ENCODE data around the gene RTN4R.
"Not testable (repeated sequence)": the region's sequence is repeated elsewhere in the genome, so short reads cannot be mapped to it uniquely, and the experiment has no call there.

The RTN4R gene

GRCh38 chr22:20285473-20286311 is 17.6 kb upstream of the RTN4R start:
- not testable (repeated sequence) for DNase-seq

- DNase-seq = no peak
These were observed 16.5 kb upstream of the RTN4R start for GRCh38 chr22:20284471-20285086.

DNA sequence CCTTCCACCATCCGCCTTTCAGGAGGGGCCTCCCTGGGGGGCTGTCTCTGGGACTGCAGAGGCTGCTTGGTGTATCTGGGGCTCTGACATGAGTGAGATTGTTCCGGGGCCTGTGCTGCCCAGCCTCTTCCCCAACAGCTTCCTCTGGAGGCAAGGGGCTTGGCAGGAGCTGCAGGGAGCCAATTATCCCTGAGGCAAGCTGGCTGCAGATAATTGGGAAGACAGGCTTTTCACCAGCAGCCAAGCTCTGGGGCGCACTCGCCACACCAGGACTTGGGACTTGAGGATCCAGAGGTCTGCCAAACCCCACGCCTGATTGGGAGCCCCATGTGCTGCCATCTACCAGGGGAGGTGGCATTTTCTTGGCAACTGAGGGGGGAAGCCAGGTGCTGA is 15.6 kb upstream of the RTN4R start:
- DNase-seq = no peak

GRCh38 chr22:20282901-20283673 is 15.0 kb upstream of the RTN4R start:
- DNase-seq = no peak

GRCh38 chr22:20281891-20282290 is 13.8 kb upstream of the RTN4R start:
- no peak for DNase-seq

GRCh38 chr22:20281473-20281872 is 13.4 kb upstream of the RTN4R start:
- not testable (repeated sequence) for DNase-seq

- no peak for DNase-seq
These were observed 12.7 kb upstream of the RTN4R start for GRCh38 chr22:20280866-20281265.

DNA sequence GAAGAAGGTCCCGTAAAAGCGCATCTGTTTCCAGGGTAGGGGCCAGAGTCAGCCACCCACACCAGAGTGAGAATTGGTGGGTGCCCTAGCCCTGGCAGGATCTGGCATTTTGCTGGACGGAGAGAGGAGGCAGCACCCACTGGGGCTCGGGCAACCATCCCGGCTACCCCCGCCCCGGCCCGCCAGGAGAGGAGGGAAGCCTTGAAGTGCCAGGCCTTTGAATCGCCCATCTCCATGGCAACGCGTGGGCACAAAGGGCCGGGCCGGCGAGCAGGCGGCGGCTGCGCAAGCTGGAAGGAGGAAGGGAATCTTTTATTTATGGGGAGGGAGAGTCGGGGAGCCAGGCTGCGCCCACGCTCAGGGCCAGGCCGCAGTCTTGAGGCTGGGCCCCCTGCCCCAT is 12.0 kb upstream of the RTN4R start:
- DNase-seq = not testable (repeated sequence)

DNA sequence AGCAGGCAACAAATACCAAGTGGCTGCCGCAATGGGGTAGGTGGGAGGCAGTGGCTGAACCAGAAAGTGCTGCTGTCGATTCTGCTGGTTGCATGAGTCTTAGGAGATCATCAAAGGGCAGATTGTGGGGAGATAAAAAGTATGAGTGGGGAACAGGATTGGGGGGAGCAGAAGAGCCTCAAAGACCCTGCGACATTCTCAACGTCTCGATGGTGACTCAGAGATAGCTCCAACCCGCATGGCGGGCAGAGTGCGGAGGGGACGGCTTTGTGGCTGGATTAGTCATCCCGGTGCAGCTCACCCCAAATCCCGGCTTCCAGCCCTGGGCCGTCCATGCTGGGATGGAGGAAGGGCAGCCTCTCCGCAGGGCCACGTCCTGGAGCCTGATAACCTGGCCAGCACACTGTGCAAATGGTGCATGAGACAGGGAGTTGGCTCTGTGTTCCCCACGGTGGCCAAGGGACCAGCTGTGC is 11.6 kb upstream of the RTN4R start:
- DNase-seq = no peak

GRCh38 chr22:20278726-20279490 is 10.8 kb upstream of the RTN4R start:
- not testable (repeated sequence) for DNase-seq

GRCh38 chr22:20277936-20278635 is 10.0 kb upstream of the RTN4R start:
- not testable (repeated sequence) for DNase-seq

GRCh38 chr22:20276468-20276867 is 8.3 kb upstream of the RTN4R start:
- no peak for DNase-seq

DNA sequence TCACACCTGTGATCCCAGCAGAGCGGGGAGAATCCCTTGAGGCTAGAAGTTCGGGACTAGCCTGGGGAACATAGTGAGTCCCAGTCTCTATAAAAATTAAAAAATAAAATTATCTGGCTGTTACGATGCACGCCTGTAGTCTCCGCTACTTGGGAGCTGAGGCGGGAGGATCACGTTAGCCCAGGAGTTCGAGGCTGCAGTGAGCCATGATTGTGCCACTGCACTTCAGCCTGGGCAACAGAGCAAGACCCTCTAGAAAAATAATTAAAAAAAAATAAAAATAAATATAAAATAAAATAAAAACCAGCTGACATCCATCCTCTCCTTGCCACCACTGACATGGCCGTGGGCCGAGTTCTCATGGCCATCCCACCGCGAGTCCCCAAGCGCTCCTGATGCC is 7.7 kb upstream of the RTN4R start:
- no peak for DNase-seq

GRCh38 chr22:20275325-20275724 is 7.2 kb upstream of the RTN4R start:
- DNase-seq = not testable (repeated sequence)

- not testable (repeated sequence) for DNase-seq
These were observed 6.3 kb upstream of the RTN4R start for GRCh38 chr22:20274374-20274773.

- no peak for DNase-seq
These were observed 5.7 kb upstream of the RTN4R start for GRCh38 chr22:20273758-20274181.

DNA sequence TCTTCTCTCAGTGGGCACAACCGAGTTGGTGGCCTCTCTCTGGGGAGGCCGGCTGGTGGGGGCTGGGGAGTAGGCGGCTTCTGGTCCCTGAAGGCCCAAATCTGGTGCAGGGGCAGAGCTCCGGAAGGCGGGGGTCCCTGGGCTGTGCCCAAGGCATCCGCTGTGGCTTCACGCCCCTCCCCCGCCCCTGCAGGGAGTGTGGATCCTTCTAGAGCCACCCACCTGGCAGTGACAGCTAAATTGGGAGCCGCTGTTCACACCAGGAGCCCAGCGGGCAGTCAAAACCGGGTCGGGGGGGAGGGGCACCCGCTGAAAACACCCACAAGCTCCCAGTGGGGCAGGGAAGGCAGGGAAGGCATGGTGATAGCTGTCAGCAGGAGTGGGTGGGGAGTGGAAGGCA is 4.6 kb upstream of the RTN4R start:
- DNase-seq = no peak

DNA sequence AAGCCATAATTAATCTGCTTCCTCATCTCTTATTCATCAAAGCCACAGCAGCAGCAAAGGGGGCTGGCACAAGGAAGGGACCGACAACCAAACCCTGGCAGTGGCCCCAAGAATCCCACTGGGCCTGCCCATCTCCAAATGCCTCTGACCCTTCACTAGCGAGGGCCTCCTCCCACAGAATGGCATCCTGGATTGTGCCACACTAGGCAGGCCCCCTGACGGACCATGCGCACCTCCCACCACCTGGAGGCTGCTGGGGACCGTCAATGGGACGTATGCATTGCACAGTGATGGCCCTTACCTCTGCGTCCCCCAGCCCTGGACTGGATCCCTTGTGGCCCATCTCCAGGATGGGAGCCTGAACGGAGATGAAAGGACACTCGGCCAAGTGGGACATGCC is 4.1 kb upstream of the RTN4R start:
- DNase-seq = no peak

- no peak for DNase-seq
These were observed 3.2 kb upstream of the RTN4R start for GRCh38 chr22:20271114-20271994.

- DNase-seq = not testable (repeated sequence)
These were observed 2.3 kb upstream of the RTN4R start for GRCh38 chr22:20270190-20271113.

Data from DMS 273 treated with DMSO at 0.1 percent for 48 hours (cell line).